Sigmoid colon (tissue), 7 donors: ENCODE results near the gene VOPP1. TPM values are rescaled to one million over a fixed set of nuclear protein-coding genes. Genes with fewer than 3 reads are reported as not detected.

Experiments
- DNase-seq: peaks from one replicate; pipeline ENCODE4 v3.0.0-alpha.2; 2019
- H3K27ac ChIP-seq, 4 donors: fragments of 200-600 bp; sonication (generic); one replicate each; pipeline ENCODE4 v1.5.1; 2016 to 2019; ENCODE audit warnings: mild to moderate bottlenecking in 1 of 4
- H3K27me3 ChIP-seq, 3 donors: fragments of 200-600 bp; sonication (generic); one replicate each; pipeline ENCODE4 v1.5.1; 2019; ENCODE audit warnings: mild to moderate bottlenecking in 1 of 3
- H3K36me3 ChIP-seq, 4 donors: fragments of 200-600 bp; sonication (generic); one replicate each; pipeline ENCODE4 v1.5.1; 2016 to 2019
- H3K4me1 ChIP-seq, 4 donors: fragments of 200-600 bp; sonication (generic); one replicate each; pipeline ENCODE4 v1.5.1; 2017 to 2019
- H3K4me3 ChIP-seq, 4 donors: fragments of 200-600 bp; sonication (generic); one replicate each; pipeline ENCODE4 v1.5.1; 2017 to 2019; ENCODE audit warnings: mild to moderate bottlenecking in 2 of 4, moderate library complexity in 1 of 4
- H3K9me3 ChIP-seq, 4 donors: fragments of 200-600 bp in 3 of 4; sonication (generic) in 3 of 4; one replicate each; pipeline versions ENCODE4 v1.5.1 to v1.6.1; 2013 to 2019
- EP300 ChIP-seq, 4 donors: sonication (generic); formaldehyde crosslinking; IDR thresholded peaks; one replicate each; pipeline ENCODE4 v1.6.1; 2017; ENCODE audit warnings: antibody characterized with exemption in 4 of 4
- POLR2A ChIP-seq, 2 donors: fragments of 450-650 bp; IDR thresholded peaks; one replicate each; pipeline ENCODE4 v1.6.1; 2016; ENCODE audit warnings: antibody characterized with exemption in 2 of 2, mild to moderate bottlenecking in 2 of 2, moderate library complexity in 2 of 2
- POLR2AphosphoS5 ChIP-seq, 4 donors: sonication (generic); formaldehyde crosslinking; IDR thresholded peaks; one replicate each; pipeline ENCODE4 v1.6.1; 2017; ENCODE audit warnings: antibody characterized with exemption in 4 of 4
- WGBS, 2 donors: extraction: QIAGEN DNeasy Blood & Tissue Kit; methylation state at CpG; one replicate each; pipeline ENCODE4 v1.1.7; 2013; 5-methylcytosine and 5-hydroxymethylcytosine counted together
- intact Hi-C: fragments of 100-400 bp; cut with DNase I; formaldehyde crosslinking; loops from one replicate; pipeline ENCODE4 v1.15.1; 2023
- polyA plus RNA-seq, 3 donors: library from polyadenylated mRNA; stranded (reverse); fragments of 200-250 nt; gene quantifications; one replicate each; pipeline ENCODE4 v1.2.3, GENCODE V29; 2013
- total RNA-seq, 4 donors: library from RNA; depleted of rRNA; stranded (reverse); fragments of >200 nt; gene quantifications; one replicate each; pipeline ENCODE4 v1.1.0, GENCODE V29; 2016
- TF ChIP-seq, protein P1 (sequence below), 4 experiments: fragments of 450-650 bp in 3 of 4; fragments of 200-600 bp in 1 of 4; IDR thresholded peaks; one replicate each; pipeline ENCODE4 v1.5.1; 2016 to 2019; ENCODE audit warnings: antibody characterized with exemption in 4 of 4, mild to moderate bottlenecking in 3 of 4, moderate library complexity in 2 of 4
- donor health status: healthy with polysubstance abuse.
- donor health status: Bipolar disorder and iron deficiency.
- donor health status: healthy.

VOPP1 gene
- total and polyA plus RNA-seq, 7 donors = 22.2 to 59.5 (median 26.4) TPM

DNA sequence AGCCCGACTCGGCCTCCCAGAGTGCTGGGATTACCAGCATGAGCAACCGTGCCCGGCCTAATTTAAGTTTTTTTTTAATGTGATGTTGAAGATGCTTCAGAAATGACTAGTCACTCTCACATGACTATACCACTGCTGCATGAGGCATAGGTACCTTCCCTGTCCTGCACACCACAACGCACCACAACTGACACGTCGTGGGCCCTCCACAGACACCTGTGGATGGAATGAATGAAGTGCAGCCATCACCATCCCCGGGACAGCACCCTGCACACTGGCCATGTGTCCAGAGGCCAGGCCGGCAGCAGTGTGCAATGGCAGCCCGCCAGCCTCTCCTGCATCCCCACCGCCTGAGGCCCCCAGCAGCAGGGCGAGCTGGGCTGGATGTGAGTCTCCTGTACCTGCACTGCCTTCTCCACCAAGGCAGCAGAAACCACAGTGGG lies 55.1 kb downstream of the VOPP1 start:
- DNase-seq = no peak
- H3K4me1 ChIP-seq = peaks cover 0 to 20% (median 19%) of the 10 kb centered on the region in 4 donors
- WGBS, 2 donors = 83 to 86% methylated on average over 12 of the region's 12 CpGs
- no peak for TF ChIP-seq POLR2A (IDR thresholded peaks at IDR 0.05)
- TF ChIP-seq, protein P1, sequence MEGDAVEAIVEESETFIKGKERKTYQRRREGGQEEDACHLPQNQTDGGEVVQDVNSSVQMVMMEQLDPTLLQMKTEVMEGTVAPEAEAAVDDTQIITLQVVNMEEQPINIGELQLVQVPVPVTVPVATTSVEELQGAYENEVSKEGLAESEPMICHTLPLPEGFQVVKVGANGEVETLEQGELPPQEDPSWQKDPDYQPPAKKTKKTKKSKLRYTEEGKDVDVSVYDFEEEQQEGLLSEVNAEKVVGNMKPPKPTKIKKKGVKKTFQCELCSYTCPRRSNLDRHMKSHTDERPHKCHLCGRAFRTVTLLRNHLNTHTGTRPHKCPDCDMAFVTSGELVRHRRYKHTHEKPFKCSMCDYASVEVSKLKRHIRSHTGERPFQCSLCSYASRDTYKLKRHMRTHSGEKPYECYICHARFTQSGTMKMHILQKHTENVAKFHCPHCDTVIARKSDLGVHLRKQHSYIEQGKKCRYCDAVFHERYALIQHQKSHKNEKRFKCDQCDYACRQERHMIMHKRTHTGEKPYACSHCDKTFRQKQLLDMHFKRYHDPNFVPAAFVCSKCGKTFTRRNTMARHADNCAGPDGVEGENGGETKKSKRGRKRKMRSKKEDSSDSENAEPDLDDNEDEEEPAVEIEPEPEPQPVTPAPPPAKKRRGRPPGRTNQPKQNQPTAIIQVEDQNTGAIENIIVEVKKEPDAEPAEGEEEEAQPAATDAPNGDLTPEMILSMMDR (IDR thresholded peaks at IDR 0.05) = no peak
- no peak for TF ChIP-seq POLR2AphosphoS5 (IDR thresholded peaks at IDR 0.05)
- TF ChIP-seq EP300 (IDR thresholded peaks at IDR 0.05) = no peak
- H3K36me3 ChIP-seq = peaks cover 0 to 20% (median 9%) of the 10 kb centered on the region in 4 donors
- H3K4me3 ChIP-seq = no peak overlapping the region
- no peak overlapping the region for H3K27ac ChIP-seq
- no peaks in the 10 kb centered on the region for H3K9me3 ChIP-seq
- intact Hi-C loops = no loop called here
- no peaks in the 10 kb centered on the region for H3K27me3 ChIP-seq

DNA sequence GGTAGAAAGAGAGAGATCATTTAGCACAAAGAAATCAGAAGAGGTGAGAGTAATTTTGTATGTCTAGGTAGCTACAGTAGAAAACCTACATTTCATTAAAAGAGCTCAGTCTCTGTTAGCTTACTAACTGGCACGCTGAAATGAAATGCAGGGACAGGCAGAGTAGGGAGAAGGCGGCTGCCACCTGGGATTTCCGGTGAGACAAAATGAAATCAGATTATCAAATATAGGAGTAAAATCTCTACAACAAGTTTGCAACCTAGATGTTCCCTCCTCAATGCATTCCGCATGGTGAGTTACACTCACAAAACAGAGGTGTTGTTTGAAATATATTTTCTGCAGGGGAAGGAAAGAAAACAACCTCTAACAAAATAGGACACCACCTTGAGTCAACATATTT lies 55.9 kb downstream of the VOPP1 start:
- H3K4me3 ChIP-seq = no peak overlapping the region
- 89% methylated on average over 4 of the region's 4 CpGs for WGBS, 2 donors
- peaks cover 0 to 13% (median 12%) of the 10 kb centered on the region in 4 donors for H3K4me1 ChIP-seq
- DNase-seq = no peak
- H3K36me3 ChIP-seq = peaks cover 0 to 20% (median 9%) of the 10 kb centered on the region in 4 donors
- no peak for TF ChIP-seq POLR2AphosphoS5 (IDR thresholded peaks at IDR 0.05)
- no peak for TF ChIP-seq EP300 (IDR thresholded peaks at IDR 0.05)
- TF ChIP-seq, protein P1 (IDR thresholded peaks at IDR 0.05) = no peak
- no peak for TF ChIP-seq POLR2A (IDR thresholded peaks at IDR 0.05)
- H3K27me3 ChIP-seq = no peaks in the 10 kb centered on the region
- intact Hi-C loops = no loop called here
- H3K9me3 ChIP-seq = no peaks in the 10 kb centered on the region
- H3K27ac ChIP-seq = peak overlapping the region in 2 of 4 donors; percentile 15 to 42

DNA sequence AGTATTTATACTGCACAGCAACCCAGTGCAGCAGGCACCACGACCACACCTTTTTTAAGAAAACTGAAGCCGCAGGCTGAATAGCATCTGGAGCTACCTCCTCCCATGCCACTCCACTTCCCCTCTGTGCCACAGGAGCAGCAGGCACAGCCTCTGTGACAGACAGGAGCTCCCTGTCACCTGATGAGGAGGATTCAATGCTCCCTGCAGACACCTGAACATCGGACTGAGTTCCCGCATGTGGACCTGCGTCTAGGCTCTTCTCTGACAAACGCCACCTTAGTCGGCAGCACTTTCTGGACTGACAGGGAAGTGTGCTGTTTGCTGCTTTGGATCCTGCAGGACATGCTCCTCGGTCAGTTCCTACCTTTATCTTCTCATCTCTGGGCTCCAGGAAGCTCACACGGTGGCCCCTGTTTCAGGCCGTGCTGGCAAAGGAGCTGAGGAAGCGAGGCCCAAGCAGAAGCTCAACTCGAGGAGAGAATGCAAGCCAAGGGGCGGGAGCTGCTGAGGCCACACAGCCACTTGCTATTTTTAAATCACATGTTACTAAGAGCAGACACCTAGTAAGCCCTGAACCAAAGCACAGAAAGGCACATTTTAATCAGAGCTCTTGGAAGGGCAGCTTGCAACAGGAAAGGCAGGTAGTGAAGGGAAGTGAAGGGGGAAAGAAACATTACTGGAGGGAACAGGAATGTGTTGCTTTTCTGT lies 56.6 kb downstream of the VOPP1 start:
- WGBS, 2 donors = 70 to 85% methylated on average over 13 of the region's 13 CpGs
- peak overlapping the region in 2 of 4 donors; percentile 15 to 42 for H3K27ac ChIP-seq
- TF ChIP-seq POLR2A (IDR thresholded peaks at IDR 0.05) (no peak), EP300 (IDR thresholded peaks at IDR 0.05) (no peak), POLR2AphosphoS5 (IDR thresholded peaks at IDR 0.05) (no peak)
- TF ChIP-seq, protein P1 (IDR thresholded peaks at IDR 0.05) = no peak
- H3K36me3 ChIP-seq = peaks cover 0 to 20% (median 9%) of the 10 kb centered on the region in 4 donors
- no peaks in the 10 kb centered on the region for H3K27me3 ChIP-seq
- peaks cover 0 to 13% (median 12%) of the 10 kb centered on the region in 4 donors for H3K4me1 ChIP-seq
- intact Hi-C loops = no loop called here
- no peak for DNase-seq
- no peak overlapping the region for H3K4me3 ChIP-seq
- H3K9me3 ChIP-seq = no peaks in the 10 kb centered on the region

DNA sequence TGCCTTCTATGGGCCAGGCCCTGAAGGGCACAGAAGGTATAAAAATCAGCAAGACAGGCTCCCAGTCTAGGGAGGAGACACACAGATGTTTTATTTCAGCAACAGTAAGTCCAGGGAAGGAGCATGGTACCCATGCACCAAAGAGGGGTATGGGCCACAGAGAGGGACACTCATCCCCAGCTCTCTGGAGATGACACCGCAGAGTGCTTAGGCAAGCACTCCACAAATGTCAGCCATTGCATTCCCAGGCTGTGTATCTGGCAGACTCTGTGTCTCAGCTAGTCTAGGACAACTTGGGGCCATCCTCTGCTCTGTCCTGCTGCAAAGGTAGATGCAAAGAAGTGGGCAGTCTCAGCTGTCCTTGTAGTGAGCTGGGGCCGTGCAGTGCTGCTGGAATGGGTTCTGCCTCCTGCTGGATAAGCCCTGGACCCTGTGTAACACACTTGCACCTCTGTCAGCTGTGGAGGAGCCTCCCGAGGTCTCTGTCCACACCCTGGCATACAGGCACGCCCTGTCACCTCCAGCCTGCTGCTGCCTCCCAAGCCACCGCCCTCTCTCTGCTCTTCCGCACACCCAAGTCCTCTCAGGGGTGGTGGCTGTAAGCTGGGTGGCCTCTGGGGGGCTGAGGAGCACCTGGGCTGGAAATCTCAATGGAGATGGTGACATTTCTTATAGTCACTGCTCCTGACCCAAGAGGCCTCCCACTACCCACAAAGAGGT lies 57.6 kb downstream of the VOPP1 start:
- TF ChIP-seq, protein P1 (IDR thresholded peaks at IDR 0.05) = no peak
- TF ChIP-seq EP300 (IDR thresholded peaks at IDR 0.05) (no peak), POLR2A (IDR thresholded peaks at IDR 0.05) (no peak), POLR2AphosphoS5 (IDR thresholded peaks at IDR 0.05) (no peak)
- 65 to 83% methylated on average over 6 of the region's 6 CpGs for WGBS, 2 donors
- no peak for DNase-seq
- H3K27ac ChIP-seq = no peak overlapping the region
- H3K9me3 ChIP-seq = no peaks in the 10 kb centered on the region
- no peak overlapping the region for H3K4me3 ChIP-seq
- H3K27me3 ChIP-seq = no peaks in the 10 kb centered on the region
- H3K4me1 ChIP-seq = peaks cover 0 to 13% (median 12%) of the 10 kb centered on the region in 4 donors
- H3K36me3 ChIP-seq = peaks cover 0 to 20% (median 9%) of the 10 kb centered on the region in 4 donors
- intact Hi-C loops = no loop called here
